ENCODE measurements around the gene HPGD.

HPGD gene

DNA sequence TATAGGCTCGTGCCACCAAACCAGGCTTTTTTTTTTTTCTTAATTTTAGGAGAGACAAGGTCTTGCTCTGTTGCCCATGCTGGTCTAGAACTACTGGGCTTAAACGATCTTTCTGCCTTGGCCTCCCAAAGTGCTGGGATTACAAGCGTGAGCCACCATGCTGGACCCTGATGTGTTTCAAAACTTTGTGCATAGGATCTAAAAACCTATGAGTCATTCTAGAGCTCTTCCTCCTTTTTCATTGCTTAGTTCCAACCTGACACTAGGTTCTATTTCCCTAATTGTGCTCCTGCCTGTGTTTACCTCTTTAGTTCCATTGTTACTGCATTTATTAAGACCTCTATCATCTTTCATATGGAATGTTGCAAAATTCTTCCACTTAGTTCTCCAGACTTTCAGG lies 57.3 kb downstream of the HPGD start:
- no peak for DNase-seq

DNA sequence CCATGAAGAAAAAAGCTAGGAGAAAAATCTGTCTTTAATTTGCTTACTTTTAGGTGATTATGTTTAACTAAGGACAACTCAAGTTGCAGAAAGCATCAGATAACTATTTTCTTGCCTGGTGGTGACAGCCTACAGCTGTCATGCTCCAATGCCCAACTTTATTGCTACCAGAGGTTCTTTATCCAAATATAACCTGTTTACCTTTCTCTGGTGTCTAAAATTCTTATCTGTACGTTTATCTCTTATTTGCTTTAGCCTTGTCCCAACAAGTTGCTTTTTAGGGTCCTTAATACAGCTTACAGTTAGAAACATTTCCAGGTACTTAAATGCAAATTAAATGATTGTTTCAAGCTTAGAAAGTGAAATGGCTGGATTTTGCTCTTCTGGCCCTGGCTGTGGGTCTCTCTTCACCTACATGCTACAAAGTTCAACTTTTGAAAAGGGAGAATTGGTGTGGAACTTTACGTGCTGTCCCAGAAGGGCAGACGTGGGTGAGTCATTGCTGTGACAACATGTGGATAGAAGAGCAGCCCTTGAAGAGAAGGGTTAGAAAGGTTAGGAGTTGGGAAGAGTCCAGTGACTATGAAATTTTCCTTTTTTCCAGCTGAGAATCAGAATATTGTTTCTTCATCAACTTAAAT lies 60.7 kb downstream of the HPGD start:
- DNase-seq, result no peak

DNA sequence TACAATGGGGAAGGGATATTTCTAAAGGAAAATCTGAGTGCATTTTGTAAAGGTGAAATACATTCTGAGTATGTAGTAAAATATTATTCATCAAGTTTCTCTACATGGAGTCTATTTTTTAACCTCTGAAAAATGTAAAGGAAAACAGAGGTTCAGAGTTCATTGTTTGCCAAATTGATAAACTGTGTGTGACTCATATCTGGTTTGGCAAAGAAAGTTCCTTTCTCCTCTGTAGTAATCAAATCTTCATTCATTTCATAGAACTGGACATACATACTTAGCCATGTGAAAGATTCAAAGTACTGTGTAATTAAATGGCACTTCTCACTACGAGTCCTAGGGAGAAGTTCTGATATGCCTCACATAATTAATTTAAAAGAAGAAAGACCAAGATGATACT lies 61.6 kb downstream of the HPGD start:
- peak; percentile 17 for DNase-seq

DNA sequence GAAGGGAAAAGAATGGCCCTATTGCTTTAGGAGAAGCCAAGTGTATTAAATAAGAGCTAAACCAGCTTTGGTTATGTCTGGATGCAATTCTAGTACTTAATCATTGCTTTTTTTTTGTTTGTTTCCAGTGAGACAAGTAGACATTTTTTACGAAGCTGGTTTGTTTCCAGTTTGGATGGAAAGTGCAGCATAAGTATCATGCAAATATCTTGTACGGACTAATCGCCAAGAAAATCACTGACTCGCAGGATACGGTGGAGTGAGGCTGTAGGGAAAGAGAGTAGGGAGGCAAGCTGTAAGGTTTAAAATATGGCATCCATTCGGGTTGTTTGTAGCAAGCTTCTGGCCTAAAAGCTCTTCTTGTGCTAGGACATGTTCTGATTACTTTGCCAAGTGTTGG lies 64.8 kb downstream of the HPGD start:
- DNase-seq, result no peak

DNA sequence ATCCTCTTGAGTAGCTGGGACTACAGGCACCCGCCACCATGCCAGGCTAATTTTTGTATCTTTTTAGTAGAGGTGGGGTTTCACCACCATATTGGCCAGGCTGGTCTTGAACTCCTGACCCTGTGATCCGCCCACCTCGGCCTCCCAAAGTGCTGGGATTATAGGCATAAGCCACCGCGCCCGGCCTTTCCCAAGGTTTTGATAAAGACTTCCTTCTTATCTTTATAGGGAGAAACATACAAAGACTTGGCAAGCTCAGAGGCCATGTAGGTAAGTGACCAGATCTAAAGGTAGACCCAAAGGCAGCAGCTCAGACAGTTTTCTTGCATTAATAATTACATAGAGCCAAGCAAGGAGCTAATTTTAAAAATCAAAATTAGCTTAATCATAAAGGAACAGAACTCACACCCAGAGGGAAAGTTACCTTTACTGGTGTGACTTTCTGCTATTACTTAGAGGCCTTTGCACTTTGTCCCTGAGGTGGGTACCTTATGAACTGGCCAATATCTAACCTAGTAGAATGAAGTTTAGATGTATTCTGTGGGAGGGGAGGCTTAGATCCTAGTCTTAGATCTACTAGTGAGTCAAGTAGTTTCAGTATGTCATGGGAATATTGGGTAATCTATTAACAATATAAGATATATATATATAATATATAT lies 67.3 kb downstream of the HPGD start:
- DNase-seq, result no peak

DNA sequence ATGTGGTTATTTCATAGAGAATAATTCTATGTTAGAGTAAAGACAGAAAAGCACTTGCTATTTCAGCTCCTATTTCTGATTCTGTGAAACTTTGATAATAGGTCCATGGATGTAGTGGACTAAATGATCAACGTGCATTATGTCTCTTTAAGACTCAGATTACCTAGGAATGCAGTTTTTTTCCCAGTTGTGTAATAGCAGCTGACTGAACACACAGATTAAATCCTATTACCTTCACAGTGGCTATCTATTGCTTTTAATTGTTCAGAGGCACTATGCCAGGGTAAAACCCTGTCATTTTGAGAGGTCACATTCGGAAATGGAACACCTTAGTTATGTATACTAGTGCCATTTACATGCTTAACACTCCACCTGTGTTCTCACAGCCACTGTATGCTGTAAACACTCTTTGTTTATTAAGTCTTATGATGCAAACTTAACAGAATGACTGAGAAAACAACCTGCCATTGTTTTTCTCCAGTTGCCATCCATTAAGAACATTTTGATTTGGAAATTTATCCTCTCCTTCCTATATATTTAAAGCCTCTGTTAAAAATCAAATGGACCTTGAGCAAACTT lies 70.5 kb downstream of the HPGD start:
- no peak for DNase-seq

DNA sequence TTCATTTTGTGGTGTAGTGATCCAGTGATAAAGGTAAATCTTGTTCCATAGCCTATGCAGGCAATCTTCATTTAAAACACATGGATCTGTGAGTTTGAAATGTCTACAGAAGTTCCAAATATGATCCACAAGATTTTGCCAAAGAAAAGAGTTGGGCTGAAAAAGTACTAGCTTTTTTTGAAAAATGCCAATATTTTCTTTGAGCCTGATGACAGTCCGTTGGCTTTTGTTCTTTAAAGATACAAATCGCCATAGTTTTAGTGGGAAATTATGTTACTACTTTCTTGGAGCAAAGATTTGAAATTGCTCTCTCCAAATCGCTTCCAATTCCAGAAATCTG lies 71.5 kb downstream of the HPGD start:
- DNase-seq, result no peak

DNA sequence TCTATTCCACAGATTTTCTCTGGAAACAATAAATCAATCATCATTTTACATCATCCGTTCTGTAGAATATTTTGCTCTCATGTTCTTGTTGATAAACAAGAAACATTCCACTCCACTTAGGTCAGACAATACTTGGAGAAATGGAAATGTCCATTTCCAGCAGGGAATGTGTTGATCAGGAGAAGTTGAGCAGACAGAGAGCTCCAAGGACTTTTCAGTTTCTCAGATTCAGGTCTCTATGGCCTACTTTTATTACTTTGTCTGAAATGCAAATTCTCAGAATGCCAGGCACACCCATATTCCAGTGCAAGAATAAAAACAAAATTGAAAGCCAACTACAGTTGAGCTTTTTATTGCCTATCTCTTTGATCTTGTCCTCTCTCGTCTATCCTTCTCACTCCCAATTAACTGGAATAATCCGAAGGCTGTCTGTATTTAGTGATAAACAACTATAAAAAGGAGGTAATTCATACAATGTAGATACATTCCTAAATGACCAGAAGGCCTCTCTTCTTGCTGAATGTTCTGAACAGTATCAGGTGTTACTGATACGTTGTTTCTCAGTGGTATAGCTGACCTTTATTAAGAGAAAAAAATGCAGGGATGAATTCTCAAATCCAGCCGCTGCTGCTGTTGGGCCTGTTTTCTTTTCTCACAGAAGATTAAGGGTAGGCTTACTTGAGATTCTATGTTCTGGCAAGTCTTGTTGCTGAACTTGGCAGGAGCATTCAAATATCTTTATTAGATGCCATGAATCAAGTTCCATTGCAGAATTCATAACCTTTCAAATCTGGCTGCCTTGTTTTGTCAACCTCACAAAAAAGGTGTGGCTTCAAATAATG lies 72.1 kb downstream of the HPGD start:
- DNase-seq, result no peak

DNA sequence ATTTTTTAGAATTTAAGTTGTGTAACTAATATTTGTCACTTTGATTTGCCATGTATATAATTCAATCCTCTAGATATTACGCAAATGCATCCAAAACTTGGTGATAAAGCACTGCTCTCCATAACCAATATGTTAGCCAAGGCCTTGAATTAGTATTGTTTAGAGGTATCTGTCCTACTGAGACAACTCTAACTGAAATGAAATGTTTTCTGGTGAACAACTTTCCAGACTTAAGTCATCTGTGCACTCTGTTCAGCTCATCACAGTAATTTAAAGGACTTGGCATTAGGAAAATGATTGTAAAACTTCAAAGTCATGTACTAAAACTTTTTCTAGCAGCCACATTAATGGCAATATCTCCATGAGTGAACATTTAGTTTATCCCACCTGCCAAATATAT lies 73.1 kb downstream of the HPGD start:
- DNase-seq, result no peak

DNA sequence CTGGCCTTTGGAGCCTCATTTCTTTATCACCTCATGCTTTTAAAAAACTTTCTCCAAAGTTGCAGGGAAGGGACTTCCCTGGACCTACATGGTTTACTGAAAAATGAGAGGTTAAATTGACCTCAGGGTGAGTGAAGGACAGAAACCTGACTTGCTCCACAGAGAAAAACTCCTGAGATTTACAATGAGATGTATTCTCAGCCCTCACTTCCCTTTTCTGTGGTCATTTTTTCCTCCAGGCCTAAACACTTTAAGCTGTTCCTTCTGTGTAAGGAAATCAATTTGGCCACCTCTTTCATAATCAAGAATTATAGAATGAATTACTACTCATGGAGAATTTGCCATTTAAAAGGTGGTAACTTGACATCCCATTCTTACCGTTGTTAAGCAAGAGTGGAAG lies 77.9 kb downstream of the HPGD start:
- DNase-seq, result no peak
